Stimulated activated CD8-positive, alpha-beta memory T cell treated with anti-CD3 and anti-CD28 coated beads, Interleukin-15, amount 100 ng/mL, for 24 hours (primary cell): ENCODE measurements around the gene YBX2.

Experiments used
- DNase-seq: peaks from one replicate; pipeline ENCODE4 v3.0.0-alpha.2; 2020; ENCODE audit warnings: low read depth

Gene YBX2

GRCh38 chr17:7296189-7296861, 1.9 kb upstream of the YBX2 start:
- peak; percentile 59 for DNase-seq

DNA sequence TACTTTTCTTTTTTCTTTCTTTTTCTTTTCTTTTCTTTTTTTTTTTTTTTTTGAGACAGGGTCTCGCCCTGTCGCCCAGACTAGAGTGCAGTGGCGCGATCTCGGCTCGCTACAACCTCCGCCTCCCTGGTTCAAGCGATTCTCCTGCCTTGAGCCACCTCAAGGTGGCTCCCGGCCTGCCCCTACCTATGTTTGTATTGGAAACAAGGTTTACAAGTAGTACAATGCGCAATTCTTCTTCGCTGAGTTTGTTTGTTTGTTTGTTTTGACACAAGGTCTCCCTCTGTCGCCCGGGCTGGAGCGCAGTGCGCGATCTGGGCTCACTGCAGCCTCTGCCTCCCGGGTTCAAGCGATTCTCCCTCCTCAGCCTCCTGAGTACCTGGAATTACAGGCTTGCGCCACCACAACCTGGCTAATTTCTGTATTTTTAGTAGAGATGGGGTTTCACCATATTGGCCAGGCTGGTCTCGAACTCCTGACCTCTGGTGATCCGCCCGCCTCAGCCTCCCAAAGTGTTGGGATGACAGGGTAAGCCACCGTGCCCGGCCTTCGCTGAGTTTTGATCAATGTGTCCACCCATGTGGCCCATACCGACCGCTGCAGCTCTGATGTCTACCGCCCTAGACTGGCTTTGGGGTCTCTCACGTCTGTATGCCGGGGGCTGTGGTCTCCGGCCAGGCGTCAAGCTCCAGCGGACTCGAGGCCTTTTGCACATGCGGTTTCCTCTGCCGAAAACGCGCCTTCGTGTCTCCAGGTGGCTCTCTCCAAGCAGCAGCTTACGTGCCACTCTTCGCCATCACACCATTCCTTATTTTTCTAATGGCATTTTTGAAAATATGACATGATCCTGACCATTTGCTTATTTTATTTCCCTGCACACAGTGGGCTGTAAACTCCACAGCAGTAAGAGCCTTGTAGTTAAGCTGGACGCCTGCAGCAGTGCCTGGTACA, 1.1 kb upstream of the YBX2 start:
- DNase-seq: no peak

DNA sequence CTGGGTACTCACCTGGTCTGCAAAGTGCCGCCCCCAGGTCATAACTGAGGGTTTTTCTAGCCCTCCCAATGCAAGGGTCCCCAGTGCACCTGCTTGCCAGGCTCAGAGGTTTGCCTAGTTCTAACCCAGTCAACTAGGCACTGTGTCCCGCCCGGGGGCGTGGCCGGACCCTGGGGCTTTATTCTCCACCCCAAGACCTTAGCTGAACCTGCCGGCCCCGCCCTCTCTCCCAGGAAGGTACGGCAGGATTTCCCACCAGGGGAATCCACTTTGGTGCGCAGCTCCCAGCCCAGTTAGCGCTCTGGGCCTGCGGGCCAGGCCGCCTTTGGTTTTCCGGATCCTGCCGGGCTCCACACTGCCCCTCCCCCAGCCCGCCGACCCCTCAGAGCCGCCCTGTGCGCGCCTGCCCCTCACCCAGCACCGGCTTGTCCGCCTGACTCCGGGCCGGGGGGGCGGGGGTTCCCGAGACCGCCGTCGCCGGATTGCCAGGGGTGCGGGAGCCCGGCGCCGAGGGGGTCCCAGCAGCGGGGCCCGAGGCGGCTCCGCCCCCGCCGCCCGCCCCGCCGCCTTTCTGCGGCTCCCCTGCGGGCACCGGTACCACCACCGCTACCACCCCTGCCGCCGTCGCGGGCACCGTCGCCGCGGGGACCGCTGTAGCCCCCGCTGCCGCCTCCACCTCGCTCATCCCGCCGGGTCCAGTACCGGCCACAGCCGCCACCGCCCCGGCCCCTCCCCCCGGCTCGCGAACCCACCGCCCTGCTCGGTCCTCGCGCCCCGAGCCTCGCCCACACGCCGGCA, 424 bp downstream of the YBX2 start:
- DNase-seq: no peak

- no peak for DNase-seq
These were observed 1.3 kb downstream of the YBX2 start for GRCh38 chr17:7293159-7293558.

DNA sequence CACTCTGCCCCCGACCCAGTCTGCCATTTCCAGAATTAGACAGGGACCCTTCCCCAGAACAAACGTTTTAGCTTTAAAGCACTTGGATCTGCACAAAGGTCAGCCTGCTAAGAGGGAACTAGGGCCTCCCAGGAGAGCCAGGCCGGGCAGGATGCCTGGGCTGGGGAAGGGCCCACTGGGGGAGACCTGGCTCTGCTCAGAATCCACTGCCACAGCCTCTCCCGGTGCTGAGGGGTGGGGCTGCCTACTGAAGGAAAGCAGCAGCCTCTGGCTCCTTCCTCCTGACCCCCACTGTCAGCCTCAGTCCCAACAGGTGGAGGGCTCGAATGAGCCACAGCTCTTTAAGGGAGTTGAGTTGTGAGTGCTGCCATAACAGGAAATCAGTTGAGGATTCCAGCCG, 1.7 kb downstream of the YBX2 start:
- DNase-seq: no peak

- no peak for DNase-seq
These were observed 2.2 kb downstream of the YBX2 start for GRCh38 chr17:7292194-7292593.

GRCh38 chr17:7290685-7291084, 3.8 kb downstream of the YBX2 start:
- DNase-seq: no peak

GRCh38 chr17:7290166-7290565, 4.3 kb downstream of the YBX2 start:
- DNase-seq: no peak

GRCh38 chr17:7289256-7290032, 5.0 kb downstream of the YBX2 start:
- no peak for DNase-seq

- no peak for DNase-seq
These were observed 8.8 kb downstream of the YBX2 start for GRCh38 chr17:7285679-7286078.

DNA sequence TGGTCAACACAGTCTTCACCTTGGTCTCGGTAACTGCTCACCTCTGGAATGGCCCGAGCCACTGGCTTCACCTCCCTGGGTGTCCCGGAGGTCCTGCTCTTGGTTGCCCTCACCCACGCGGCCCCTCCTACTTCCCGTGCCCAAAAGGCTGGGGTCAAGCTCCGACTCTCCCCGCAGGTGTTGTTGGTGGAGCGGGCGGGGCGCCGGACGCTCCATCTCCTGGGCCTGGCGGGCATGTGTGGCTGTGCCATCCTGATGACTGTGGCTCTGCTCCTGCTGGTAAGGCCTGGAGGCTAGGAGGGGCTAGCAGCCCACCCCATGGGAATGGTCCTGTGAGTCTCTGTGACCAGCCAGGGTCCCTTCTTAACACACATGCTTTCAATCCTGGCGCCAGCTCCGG, 9.5 kb downstream of the YBX2 start:
- DNase-seq: no peak

DNA sequence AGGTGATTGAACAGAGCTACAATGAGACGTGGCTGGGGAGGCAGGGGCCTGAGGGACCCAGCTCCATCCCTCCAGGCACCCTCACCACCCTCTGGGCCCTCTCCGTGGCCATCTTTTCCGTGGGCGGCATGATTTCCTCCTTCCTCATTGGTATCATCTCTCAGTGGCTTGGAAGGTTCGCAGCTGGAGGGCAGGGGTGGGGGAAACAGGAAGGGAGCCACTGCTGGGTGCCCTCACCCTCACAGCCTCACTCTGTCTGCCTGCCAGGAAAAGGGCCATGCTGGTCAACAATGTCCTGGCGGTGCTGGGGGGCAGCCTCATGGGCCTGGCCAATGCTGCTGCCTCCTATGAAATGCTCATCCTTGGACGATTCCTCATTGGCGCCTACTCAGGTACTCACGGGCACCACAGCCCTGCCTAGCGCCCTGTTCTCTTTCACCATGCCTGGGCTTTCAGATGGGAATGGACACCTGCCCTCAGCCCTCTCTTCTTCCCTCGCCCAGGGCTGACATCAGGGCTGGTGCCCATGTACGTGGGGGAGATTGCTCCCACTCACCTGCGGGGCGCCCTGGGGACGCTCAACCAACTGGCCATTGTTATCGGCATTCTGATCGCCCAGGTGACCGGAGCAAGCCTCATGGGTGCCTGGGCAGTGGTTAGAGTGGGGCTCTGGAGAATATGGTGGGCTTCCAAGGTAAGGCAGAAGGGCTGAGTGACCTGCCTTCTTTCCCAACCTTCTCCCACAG, 10.8 kb downstream of the YBX2 start:
- DNase-seq: no peak

DNA sequence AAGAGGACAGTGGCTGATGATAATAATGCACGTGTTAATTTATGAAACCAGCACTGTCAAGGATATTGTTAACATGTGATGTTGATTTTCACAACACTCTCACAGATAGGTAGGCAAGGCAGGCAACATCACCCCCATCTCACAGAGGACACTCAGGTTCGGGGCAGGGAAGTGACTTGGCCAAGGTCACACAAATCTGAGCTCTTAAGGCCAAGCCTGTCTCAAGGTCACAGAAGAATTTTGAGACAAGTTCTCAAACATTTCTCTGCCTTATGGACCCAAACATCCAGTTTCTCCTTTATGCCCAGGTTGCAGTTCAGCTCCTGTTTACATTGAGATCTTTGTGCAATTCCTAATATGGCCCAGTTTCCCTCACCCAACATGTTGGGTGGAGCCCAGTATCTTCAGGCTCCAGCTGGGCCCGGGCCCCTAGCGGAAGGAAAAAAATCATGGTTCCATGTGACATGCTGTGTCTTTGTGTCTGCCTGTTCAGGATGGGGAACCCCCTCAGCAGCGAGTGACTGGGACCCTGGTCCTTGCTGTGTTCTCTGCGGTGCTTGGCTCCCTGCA, 11.6 kb downstream of the YBX2 start:
- DNase-seq: no peak

GRCh38 chr17:7281953-7282751, 12.3 kb downstream of the YBX2 start:
- no peak for DNase-seq

DNA sequence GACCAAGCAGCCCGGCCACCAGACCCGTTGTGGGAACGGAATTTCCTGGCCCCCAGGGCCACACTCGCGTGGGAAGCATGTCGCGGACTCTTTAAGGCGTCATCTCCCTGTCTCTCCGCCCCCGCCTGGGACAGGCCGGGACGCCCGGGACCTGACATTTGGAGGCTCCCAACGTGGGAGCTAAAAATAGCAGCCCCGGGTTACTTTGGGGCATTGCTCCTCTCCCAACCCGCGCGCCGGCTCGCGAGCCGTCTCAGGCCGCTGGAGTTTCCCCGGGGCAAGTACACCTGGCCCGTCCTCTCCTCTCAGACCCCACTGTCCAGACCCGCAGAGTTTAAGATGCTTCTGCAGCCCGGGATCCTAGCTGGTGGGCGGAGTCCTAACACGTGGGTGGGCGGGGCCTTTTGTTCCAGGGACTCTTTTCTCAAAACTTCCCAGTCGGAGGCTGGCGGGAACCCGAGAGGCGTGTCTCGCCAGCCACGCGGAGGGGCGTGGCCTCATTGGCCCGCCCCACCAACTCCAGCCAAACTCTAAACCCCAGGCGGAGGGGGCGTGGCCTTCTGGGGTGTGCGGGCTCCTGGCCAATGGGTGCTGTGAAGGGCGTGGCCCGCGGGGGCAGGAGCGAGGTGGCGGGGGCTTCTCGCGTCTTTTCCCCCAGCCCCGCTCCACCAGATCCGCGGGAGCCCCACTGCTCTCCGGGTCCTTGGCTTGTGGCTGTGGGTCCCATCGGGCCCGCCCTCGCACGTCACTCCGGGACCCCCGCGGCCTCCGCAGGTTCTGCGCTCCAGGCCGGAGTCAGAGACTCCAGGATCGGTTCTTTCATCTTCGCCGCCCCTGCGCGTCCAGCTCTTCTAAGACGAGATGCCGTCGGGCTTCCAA, 13.1 kb downstream of the YBX2 start, which contains the start of gene SLC2A4:
Gene SLC2A4, plus strand, starts transcription at position 645 of the 879 bp plus-strand sequence. Its CDS starts 217 bp downstream, at position 862.
- DNase-seq: peak; percentile 77

GRCh38 chr17:7280519-7281073, 13.8 kb downstream of the YBX2 start:
- DNase-seq: peak; percentile 69

- DNase-seq: no peak
These were observed 15.0 kb downstream of the YBX2 start for GRCh38 chr17:7279448-7279847.

GRCh38 chr17:7266784-7267183, 27.7 kb downstream of the YBX2 start:
- DNase-seq: no peak

- DNase-seq: no peak
These were observed 30.7 kb downstream of the YBX2 start for GRCh38 chr17:7263801-7264078.
